Measurements from ENCODE around the gene BSN. TPM values are rescaled to one million over a fixed set of nuclear protein-coding genes. Genes with fewer than 3 reads are reported as not detected.

The BSN gene
- total RNA-seq, 6 experiments from 2014 or later = 0.31 to 0.68 (median 0.50) TPM

GRCh38 chr3:49665822-49666519 is 111.7 kb downstream of the BSN start:
- intact Hi-C loops (cut with DNase I) = loop anchor here in 1 of 2 donors (5.0 kb wide), 1 partner anchor 124 kb away; no protein-coding TSS in a partner anchor
- H3K4me1 ChIP-seq = peaks cover 0 to 64% (median 31%) of the 10 kb centered on the region in 4 donors
- TF ChIP-seq POLR2A (IDR thresholded peaks at IDR 0.05) = peak; percentile 67
- TF ChIP-seq CTCF (IDR thresholded peaks at IDR 0.05) = no peak
- H3K4me3 ChIP-seq = no peak overlapping the region
- H3K27ac ChIP-seq = peak overlapping the region; percentile 23 to 92 (median 48)
- no peaks in the 10 kb centered on the region for H3K27me3 ChIP-seq
- DNase-seq (peak; percentile 82 to 92 (median 84)), ATAC-seq (peak; percentile 75 to 82 (median 78))
- H3K36me3 ChIP-seq = no peaks in the 10 kb centered on the region
- H3K9me3 ChIP-seq = no peaks in the 10 kb centered on the region
- 49% methylated on average over 2 of the region's 6 CpGs for WGBS (ENCODE audit: insufficient coverage, low coverage, low lambda C conversion rate, missing lambda C conversion rate)

GRCh38 chr3:49666592-49666991 is 112.3 kb downstream of the BSN start:
- Histone ChIP-seq H3K4me1 (peaks cover 0 to 70% (median 33%) of the 10 kb centered on the region in 4 donors), H3K4me3 (peak overlapping the region in 1 of 3 donors; percentile 13), H3K27me3 (no peaks in the 10 kb centered on the region), H3K9me3 (no peaks in the 10 kb centered on the region), H3K36me3 (no peaks in the 10 kb centered on the region), H3K27ac (peak overlapping the region; percentile 23 to 92 (median 48))
- DNase-seq (peak; percentile 64 to 86 (median 70)), ATAC-seq (peak; percentile 48 to 72 (median 60))
- intact Hi-C loops (cut with DNase I) = loop anchor here in 1 of 2 donors (5.0 kb wide), 1 partner anchor 124 kb away; no protein-coding TSS in a partner anchor
- TF ChIP-seq CTCF (IDR thresholded peaks at IDR 0.05) (no peak), POLR2A (IDR thresholded peaks at IDR 0.05) (peak; percentile 32)
- WGBS (ENCODE audit: insufficient coverage, low coverage, low lambda C conversion rate, missing lambda C conversion rate) = 40% methylated on average over 7 of the region's 8 CpGs

- peaks cover 2 to 81% (median 38%) of the 10 kb centered on the region in 4 donors for H3K4me1 ChIP-seq
- intact Hi-C loops (cut with DNase I) = loop anchor here in 1 of 2 donors (5.0 kb wide), 1 partner anchor 126 kb away; no protein-coding TSS in a partner anchor
- DNase-seq (peak in 1 of 3 donors; percentile 72), ATAC-seq (peak; percentile 2 to 9 (median 4))
- H3K9me3 ChIP-seq = no peaks in the 10 kb centered on the region
- TF ChIP-seq POLR2A (IDR thresholded peaks at IDR 0.05) (no peak), CTCF (IDR thresholded peaks at IDR 0.05) (no peak)
- no peak overlapping the region for H3K4me3 ChIP-seq
- 39% methylated on average over 10 of the region's 25 CpGs for WGBS (ENCODE audit: insufficient coverage, low coverage, low lambda C conversion rate, missing lambda C conversion rate)
- peak overlapping the region in 2 of 3 donors; percentile 23 to 92 for H3K27ac ChIP-seq
- no peaks in the 10 kb centered on the region for H3K27me3 ChIP-seq
- H3K36me3 ChIP-seq = no peaks in the 10 kb centered on the region
These were observed 113.6 kb downstream of the BSN start for GRCh38 chr3:49667701-49668413.

- no peak for TF ChIP-seq POLR2A (IDR thresholded peaks at IDR 0.05)
- peak in 1 of 4 donors; percentile 5 for TF ChIP-seq CTCF (IDR thresholded peaks at IDR 0.05)
- H3K27ac ChIP-seq = peak overlapping the region in 2 of 3 donors; percentile 23 to 92
- H3K9me3 ChIP-seq = no peaks in the 10 kb centered on the region
- peak; percentile 2 to 35 (median 12) for ATAC-seq
- no peaks in the 10 kb centered on the region for H3K36me3 ChIP-seq
- H3K4me3 ChIP-seq = no peak overlapping the region
- WGBS (ENCODE audit: insufficient coverage, low coverage, low lambda C conversion rate, missing lambda C conversion rate) = 20% methylated on average over 3 of the region's 5 CpGs
- intact Hi-C loops (cut with DNase I) = loop anchor here in 1 of 2 donors (5.0 kb wide), 1 partner anchor 126 kb away; no protein-coding TSS in a partner anchor
- H3K27me3 ChIP-seq = no peaks in the 10 kb centered on the region
- DNase-seq = peak in 1 of 3 donors; percentile 86
- peaks cover 2 to 85% (median 38%) of the 10 kb centered on the region in 4 donors for H3K4me1 ChIP-seq
These were observed 114.1 kb downstream of the BSN start for GRCh38 chr3:49668414-49668797.

Measured in right lobe of liver (tissue), 6 donors.